HL-60 (cell line): ENCODE data around the gene LRGUK.

Experiments used
- DNase-seq, 2 experiments: peaks; one replicate each; pipeline ENCODE4 v3.0.0-alpha.2; 2010 to 2020; ENCODE audit warnings: low read depth in 1 of 2, low spot score in 1 of 2
- H3K27ac ChIP-seq: fragments of 250-450 bp; sonication (Bioruptor Pico); replicated peaks from 2 replicates; pipeline ENCODE4 v1.5.1; 2020; ENCODE audit warnings: mild to moderate bottlenecking, moderate library complexity
- H3K27me3 ChIP-seq: fragments of 250-450 bp; sonication (Bioruptor Pico); 2 replicates; pipeline ENCODE4 v1.5.1; 2021; ENCODE audit warnings: mild to moderate bottlenecking, moderate library complexity; ENCODE audit not compliant: insufficient read depth, poor library complexity, severe bottlenecking
- H3K4me3 ChIP-seq: replicated peaks from 2 replicates; pipeline ENCODE4 v1.5.1; 2011; ENCODE audit warnings: mild to moderate bottlenecking, control low read depth, low read length; ENCODE audit not compliant: insufficient read depth
- GABPA ChIP-seq: IDR thresholded peaks from 2 replicates; pipeline ENCODE4 v1.6.1; 2012; ENCODE audit warnings: low read depth
- POLR2AphosphoS5 ChIP-seq: IDR thresholded peaks from 2 replicates; pipeline ENCODE4 v1.6.1; 2012; ENCODE audit warnings: low read depth
- SPI1 ChIP-seq: IDR thresholded peaks from 2 replicates; pipeline ENCODE4 v1.6.1; 2012; ENCODE audit warnings: low read depth, mild to moderate bottlenecking, borderline replicate concordance
- TF ChIP-seq, protein P1 (sequence below): IDR thresholded peaks from one replicate; pipeline ENCODE4 v1.5.1; 2011; ENCODE audit warnings: low read length, control low read depth, inconsistent platforms; ENCODE audit not compliant: insufficient read depth
- TF ChIP-seq, protein P2 (sequence below): IDR thresholded peaks from 2 replicates; pipeline ENCODE4 v1.6.1; 2012; ENCODE audit warnings: low read depth; ENCODE audit not compliant: insufficient replicate concordance

The LRGUK gene

DNA sequence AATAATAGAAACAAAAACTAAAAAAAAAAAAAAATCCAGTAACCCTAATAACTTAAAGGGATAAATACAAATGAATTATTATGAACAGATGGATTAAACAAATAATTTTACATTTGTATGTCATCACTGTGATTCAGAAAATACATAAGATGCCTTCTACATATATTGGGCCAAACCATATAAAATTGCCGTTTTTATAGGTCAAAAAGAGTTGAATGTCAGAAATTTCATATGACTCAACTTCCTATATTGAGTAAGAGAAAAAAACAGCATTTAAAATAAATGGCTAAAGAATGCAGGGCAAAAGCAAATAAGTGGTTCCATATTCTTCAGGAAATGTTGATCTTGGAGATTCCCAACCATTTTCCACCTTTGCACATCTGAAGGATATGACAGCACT is 180.2 kb downstream of the LRGUK start:
- no peak for DNase-seq
- H3K27ac ChIP-seq: no peak overlapping the region
- no peaks in the 10 kb centered on the region for H3K27me3 ChIP-seq
- TF ChIP-seq SPI1 (no peak), GABPA (no peak), POLR2AphosphoS5 (no peak)
- TF ChIP-seq, protein P1, sequence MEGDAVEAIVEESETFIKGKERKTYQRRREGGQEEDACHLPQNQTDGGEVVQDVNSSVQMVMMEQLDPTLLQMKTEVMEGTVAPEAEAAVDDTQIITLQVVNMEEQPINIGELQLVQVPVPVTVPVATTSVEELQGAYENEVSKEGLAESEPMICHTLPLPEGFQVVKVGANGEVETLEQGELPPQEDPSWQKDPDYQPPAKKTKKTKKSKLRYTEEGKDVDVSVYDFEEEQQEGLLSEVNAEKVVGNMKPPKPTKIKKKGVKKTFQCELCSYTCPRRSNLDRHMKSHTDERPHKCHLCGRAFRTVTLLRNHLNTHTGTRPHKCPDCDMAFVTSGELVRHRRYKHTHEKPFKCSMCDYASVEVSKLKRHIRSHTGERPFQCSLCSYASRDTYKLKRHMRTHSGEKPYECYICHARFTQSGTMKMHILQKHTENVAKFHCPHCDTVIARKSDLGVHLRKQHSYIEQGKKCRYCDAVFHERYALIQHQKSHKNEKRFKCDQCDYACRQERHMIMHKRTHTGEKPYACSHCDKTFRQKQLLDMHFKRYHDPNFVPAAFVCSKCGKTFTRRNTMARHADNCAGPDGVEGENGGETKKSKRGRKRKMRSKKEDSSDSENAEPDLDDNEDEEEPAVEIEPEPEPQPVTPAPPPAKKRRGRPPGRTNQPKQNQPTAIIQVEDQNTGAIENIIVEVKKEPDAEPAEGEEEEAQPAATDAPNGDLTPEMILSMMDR: no peak
- TF ChIP-seq, protein P2, sequence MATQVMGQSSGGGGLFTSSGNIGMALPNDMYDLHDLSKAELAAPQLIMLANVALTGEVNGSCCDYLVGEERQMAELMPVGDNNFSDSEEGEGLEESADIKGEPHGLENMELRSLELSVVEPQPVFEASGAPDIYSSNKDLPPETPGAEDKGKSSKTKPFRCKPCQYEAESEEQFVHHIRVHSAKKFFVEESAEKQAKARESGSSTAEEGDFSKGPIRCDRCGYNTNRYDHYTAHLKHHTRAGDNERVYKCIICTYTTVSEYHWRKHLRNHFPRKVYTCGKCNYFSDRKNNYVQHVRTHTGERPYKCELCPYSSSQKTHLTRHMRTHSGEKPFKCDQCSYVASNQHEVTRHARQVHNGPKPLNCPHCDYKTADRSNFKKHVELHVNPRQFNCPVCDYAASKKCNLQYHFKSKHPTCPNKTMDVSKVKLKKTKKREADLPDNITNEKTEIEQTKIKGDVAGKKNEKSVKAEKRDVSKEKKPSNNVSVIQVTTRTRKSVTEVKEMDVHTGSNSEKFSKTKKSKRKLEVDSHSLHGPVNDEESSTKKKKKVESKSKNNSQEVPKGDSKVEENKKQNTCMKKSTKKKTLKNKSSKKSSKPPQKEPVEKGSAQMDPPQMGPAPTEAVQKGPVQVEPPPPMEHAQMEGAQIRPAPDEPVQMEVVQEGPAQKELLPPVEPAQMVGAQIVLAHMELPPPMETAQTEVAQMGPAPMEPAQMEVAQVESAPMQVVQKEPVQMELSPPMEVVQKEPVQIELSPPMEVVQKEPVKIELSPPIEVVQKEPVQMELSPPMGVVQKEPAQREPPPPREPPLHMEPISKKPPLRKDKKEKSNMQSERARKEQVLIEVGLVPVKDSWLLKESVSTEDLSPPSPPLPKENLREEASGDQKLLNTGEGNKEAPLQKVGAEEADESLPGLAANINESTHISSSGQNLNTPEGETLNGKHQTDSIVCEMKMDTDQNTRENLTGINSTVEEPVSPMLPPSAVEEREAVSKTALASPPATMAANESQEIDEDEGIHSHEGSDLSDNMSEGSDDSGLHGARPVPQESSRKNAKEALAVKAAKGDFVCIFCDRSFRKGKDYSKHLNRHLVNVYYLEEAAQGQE: no peak
- H3K4me3 ChIP-seq: no peak overlapping the region

DNA sequence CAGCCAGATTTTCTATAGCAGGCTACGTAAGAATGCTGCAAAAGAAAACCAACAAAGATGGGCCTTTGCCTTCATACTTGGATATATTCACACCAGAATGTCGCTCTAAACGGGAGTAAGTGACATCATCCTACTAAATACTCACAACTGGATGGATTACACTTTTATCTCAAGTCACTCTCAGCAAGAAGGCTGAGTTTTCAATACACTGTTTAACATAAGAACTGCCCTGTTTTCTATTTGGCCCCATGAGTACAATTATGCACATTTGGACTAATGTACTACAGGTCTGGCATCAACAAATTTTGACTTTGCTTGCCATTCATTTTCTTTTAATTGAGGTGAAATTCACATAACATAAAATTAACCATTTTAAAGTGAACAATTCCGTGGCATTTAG is 181.4 kb downstream of the LRGUK start:
- no peaks in the 10 kb centered on the region for H3K27me3 ChIP-seq
- no peak overlapping the region for H3K4me3 ChIP-seq
- TF ChIP-seq GABPA: no peak
- no peak for TF ChIP-seq POLR2AphosphoS5
- TF ChIP-seq, protein P1: no peak
- TF ChIP-seq, protein P2: no peak
- no peak for TF ChIP-seq SPI1
- no peak overlapping the region for H3K27ac ChIP-seq
- DNase-seq: no peak

DNA sequence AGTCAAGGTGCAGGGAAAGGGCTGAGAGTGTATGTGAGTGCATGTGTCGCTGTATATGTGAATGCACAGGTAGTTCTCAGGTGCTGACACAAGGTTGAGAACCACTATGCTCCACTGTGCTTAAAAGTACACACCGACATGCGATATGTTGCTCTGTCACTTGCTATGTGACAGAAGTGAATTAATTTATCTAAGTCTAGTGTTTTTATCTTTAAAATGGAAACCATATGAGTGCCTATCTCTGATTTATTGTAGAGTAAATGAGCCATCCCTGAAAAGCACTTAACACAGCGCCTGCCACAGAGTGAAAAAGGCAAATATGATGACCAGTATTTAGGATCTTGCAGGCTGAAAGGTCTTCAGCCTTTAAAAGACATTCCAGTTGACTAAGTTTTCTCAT is 184.7 kb downstream of the LRGUK start:
- no peak overlapping the region for H3K4me3 ChIP-seq
- H3K27ac ChIP-seq: no peak overlapping the region
- DNase-seq: no peak
- H3K27me3 ChIP-seq: no peaks in the 10 kb centered on the region
- TF ChIP-seq, protein P1: no peak
- no peak for TF ChIP-seq SPI1
- no peak for TF ChIP-seq GABPA
- TF ChIP-seq, protein P2: no peak
- TF ChIP-seq POLR2AphosphoS5: no peak
